ENCODE measurements around the gene BCL3.

- TF ChIP-seq CTCF (IDR thresholded peaks at IDR 0.05 in 2 of 3, conservative IDR thresholded peaks at IDR 0.05 in 1 of 3; ENCODE audit: control insufficient read depth in 2 of 3, extremely low read depth in 1 of 3, insufficient read depth in 1 of 3, low read depth in 3 of 3, low read length in 3 of 3) (no peak), ATF3 (IDR thresholded peaks at IDR 0.05; ENCODE audit: borderline replicate concordance, extremely low read depth, low read depth, low read length) (no peak), CREB1 (IDR thresholded peaks at IDR 0.05; ENCODE audit: low read depth) (no peak), SPI1 (IDR thresholded peaks at IDR 0.05; ENCODE audit: borderline replicate concordance, insufficient read depth, low read depth, low read length) (no peak), RFX5 (IDR thresholded peaks at IDR 0.05; ENCODE audit: low read depth, low read length) (no peak), ZNF24 (IDR thresholded peaks at IDR 0.05) (no peak), SIX5 (IDR thresholded peaks at IDR 0.05; ENCODE audit: low read depth, low read length, severe bottlenecking) (no peak), USF1 (IDR thresholded peaks at IDR 0.05; ENCODE audit: borderline replicate concordance, extremely low read length, insufficient read depth, low read depth, low read length) (no peak), NFIC (IDR thresholded peaks at IDR 0.05; ENCODE audit: low read depth, low read length) (no peak)
- TF ChIP-seq, protein P1, sequence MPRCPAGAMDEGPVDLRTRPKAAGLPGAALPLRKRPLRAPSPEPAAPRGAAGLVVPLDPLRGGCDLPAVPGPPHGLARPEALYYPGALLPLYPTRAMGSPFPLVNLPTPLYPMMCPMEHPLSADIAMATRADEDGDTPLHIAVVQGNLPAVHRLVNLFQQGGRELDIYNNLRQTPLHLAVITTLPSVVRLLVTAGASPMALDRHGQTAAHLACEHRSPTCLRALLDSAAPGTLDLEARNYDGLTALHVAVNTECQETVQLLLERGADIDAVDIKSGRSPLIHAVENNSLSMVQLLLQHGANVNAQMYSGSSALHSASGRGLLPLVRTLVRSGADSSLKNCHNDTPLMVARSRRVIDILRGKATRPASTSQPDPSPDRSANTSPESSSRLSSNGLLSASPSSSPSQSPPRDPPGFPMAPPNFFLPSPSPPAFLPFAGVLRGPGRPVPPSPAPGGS (IDR thresholded peaks at IDR 0.05; ENCODE audit: borderline replicate concordance, insufficient read depth, low read depth, low read length, poor library complexity, severe bottlenecking), result no peak
Observed at GRCh38 chr19:44762038-44762437, 13.5 kb downstream of the BCL3 start.
